HEK293T (cell line): ENCODE measurements around the gene ENG.
"Not testable (repeated sequence)": the region's sequence is repeated elsewhere in the genome, so short reads cannot be mapped to it uniquely, and the experiment has no call there.

Experiments used
- CTCF ChIA-PET: fragments of 350-600 bp; formaldehyde crosslinking; extraction: SDS; loops from one replicate; lab custom pipeline; 2021; ENCODE audit warnings: antibody characterized with exemption, inconsistent platforms; lab: Yijun Ruan, JAX
- POLR2A ChIA-PET: fragments of 350-600 bp; formaldehyde crosslinking; extraction: SDS; loops from one replicate; lab custom pipeline; 2020; ENCODE audit warnings: antibody characterized with exemption, inconsistent platforms; lab: Yijun Ruan, JAX
- DNase-seq: peaks from one replicate; pipeline ENCODE4 v3.0.0; 2012; ENCODE audit warnings: mixed read lengths; ENCODE audit errors: extremely low spot score
- ARNT ChIP-seq: fragments of 450-650 bp; IDR thresholded peaks from 2 replicates; pipeline ENCODE4 v1.6.1; 2017; ENCODE audit warnings: mild to moderate bottlenecking
- BHLHE40 ChIP-seq: fragments of 450-650 bp; IDR thresholded peaks from 2 replicates; pipeline ENCODE4 v1.6.1; 2016; ENCODE audit warnings: mild to moderate bottlenecking, moderate library complexity, borderline replicate concordance
- CTBP1 ChIP-seq: fragments of 450-650 bp; IDR thresholded peaks from 2 replicates; pipeline ENCODE4 v1.6.1; 2016; ENCODE audit warnings: borderline replicate concordance
- ELF4 ChIP-seq: fragments of 450-650 bp; IDR thresholded peaks from 2 replicates; pipeline ENCODE4 v1.6.1; 2017; ENCODE audit warnings: antibody characterized with exemption
- FOXA1 ChIP-seq: fragments of 450-650 bp; IDR thresholded peaks from 2 replicates; pipeline ENCODE4 v1.6.1; 2016; ENCODE audit warnings: mild to moderate bottlenecking
- FOXK2 ChIP-seq: fragments of 450-650 bp; IDR thresholded peaks from 2 replicates; pipeline ENCODE4 v1.6.1; 2016; ENCODE audit warnings: mild to moderate bottlenecking
- FOXM1 ChIP-seq: fragments of 450-650 bp; IDR thresholded peaks from 2 replicates; pipeline ENCODE4 v1.6.1; 2017; ENCODE audit warnings: mild to moderate bottlenecking, borderline replicate concordance
- HDGF ChIP-seq: fragments of 450-650 bp; IDR thresholded peaks from 2 replicates; pipeline ENCODE4 v1.6.1; 2017; ENCODE audit warnings: antibody characterized with exemption, borderline replicate concordance
- L3MBTL2 ChIP-seq: fragments of 450-650 bp; conservative IDR thresholded peaks from 2 replicates; pipeline ENCODE4 v1.6.1; 2016; ENCODE audit warnings: mild to moderate bottlenecking
- LEF1 ChIP-seq: fragments of 450-650 bp; IDR thresholded peaks from 2 replicates; pipeline ENCODE4 v1.6.1; 2017; ENCODE audit warnings: mild to moderate bottlenecking, borderline replicate concordance
- NFRKB ChIP-seq: fragments of 450-650 bp; IDR thresholded peaks from 2 replicates; pipeline ENCODE4 v1.6.1; 2016; ENCODE audit warnings: mild to moderate bottlenecking, moderate library complexity
- PKNOX1 ChIP-seq: fragments of 450-650 bp; IDR thresholded peaks from 2 replicates; pipeline ENCODE4 v1.6.1; 2016
- SP1 ChIP-seq: fragments of 450-650 bp; IDR thresholded peaks from 2 replicates; pipeline ENCODE4 v1.6.1; 2017
- SUZ12 ChIP-seq: fragments of 450-650 bp; IDR thresholded peaks from 2 replicates; pipeline ENCODE4 v1.6.1; 2016; ENCODE audit warnings: mild to moderate bottlenecking
- TARDBP ChIP-seq: fragments of 450-650 bp; IDR thresholded peaks from 2 replicates; pipeline ENCODE4 v1.6.1; 2016
- ZNF384 ChIP-seq: fragments of 450-650 bp; IDR thresholded peaks from 2 replicates; pipeline ENCODE4 v1.6.1; 2016

ENG gene

GRCh38 chr9:127841087-127841835 is 13.2 kb downstream of the ENG start:
- ChIA-PET POLR2A (interaction anchor here (1.1 kb wide), 1 partner anchor 126 kb away, joined by 3 read pairs; no protein-coding TSS in a partner anchor), CTCF (no interaction called here)
- TF ChIP-seq CTBP1: no peak
- no peak for TF ChIP-seq NFRKB
- no peak for TF ChIP-seq ZNF384
- TF ChIP-seq LEF1: no peak
- TF ChIP-seq ARNT: no peak
- TF ChIP-seq PKNOX1: no peak
- no peak for TF ChIP-seq SUZ12
- no peak for TF ChIP-seq FOXA1
- no peak for TF ChIP-seq SP1
- TF ChIP-seq TARDBP: no peak
- no peak for TF ChIP-seq BHLHE40
- no peak for TF ChIP-seq FOXM1
- TF ChIP-seq ELF4: no peak
- no peak for TF ChIP-seq HDGF
- no peak for TF ChIP-seq FOXK2
- no peak for TF ChIP-seq L3MBTL2
- no peak for DNase-seq

- no peak for DNase-seq
- ChIA-PET POLR2A (no interaction called here), CTCF (no interaction called here)
- TF ChIP-seq ELF4 (no peak), ZNF384 (no peak), LEF1 (no peak), SP1 (no peak), FOXA1 (no peak), FOXM1 (no peak), TARDBP (no peak), SUZ12 (no peak)
Measured at GRCh38 chr9:127838375-127839078, 15.9 kb downstream of the ENG start.

GRCh38 chr9:127837346-127837745 is 17.1 kb downstream of the ENG start:
- no peak for TF ChIP-seq LEF1
- no peak for TF ChIP-seq SUZ12
- no peak for TF ChIP-seq ELF4
- no peak for TF ChIP-seq ZNF384
- no peak for TF ChIP-seq CTBP1
- TF ChIP-seq TARDBP: no peak
- TF ChIP-seq ARNT: no peak
- no peak for TF ChIP-seq NFRKB
- no peak for TF ChIP-seq FOXK2
- TF ChIP-seq PKNOX1: no peak
- no peak for TF ChIP-seq BHLHE40
- TF ChIP-seq HDGF: no peak
- TF ChIP-seq FOXM1: no peak
- no peak for TF ChIP-seq SP1
- TF ChIP-seq L3MBTL2: no peak
- TF ChIP-seq FOXA1: no peak
- no peak for DNase-seq
- ChIA-PET POLR2A (no interaction called here), CTCF (no interaction called here)

GRCh38 chr9:127836561-127836960 is 17.9 kb downstream of the ENG start:
- POLR2A ChIA-PET, DNase-seq, CTCF ChIA-PET: not testable (repeated sequence)

- no peak for TF ChIP-seq SP1
- no peak for TF ChIP-seq BHLHE40
- no peak for TF ChIP-seq CTBP1
- no peak for TF ChIP-seq NFRKB
- TF ChIP-seq SUZ12: no peak
- no peak for TF ChIP-seq PKNOX1
- TF ChIP-seq LEF1: no peak
- no peak for TF ChIP-seq FOXA1
- TF ChIP-seq ARNT: no peak
- TF ChIP-seq TARDBP: no peak
- TF ChIP-seq ELF4: no peak
- no peak for TF ChIP-seq HDGF
- TF ChIP-seq L3MBTL2: no peak
- TF ChIP-seq FOXM1: no peak
- no peak for TF ChIP-seq ZNF384
- no peak for DNase-seq
- POLR2A ChIA-PET: no interaction called here
- CTCF ChIA-PET: no interaction called here
Measured at GRCh38 chr9:127835991-127836516, 18.4 kb downstream of the ENG start.

- no peak for TF ChIP-seq ELF4
- CTCF ChIA-PET: no interaction called here
- POLR2A ChIA-PET: no interaction called here
- no peak for DNase-seq
Measured at GRCh38 chr9:127833555-127833954, 20.9 kb downstream of the ENG start.
